ENCODE results near the gene RPS6KA5.

Gene RPS6KA5

DNA sequence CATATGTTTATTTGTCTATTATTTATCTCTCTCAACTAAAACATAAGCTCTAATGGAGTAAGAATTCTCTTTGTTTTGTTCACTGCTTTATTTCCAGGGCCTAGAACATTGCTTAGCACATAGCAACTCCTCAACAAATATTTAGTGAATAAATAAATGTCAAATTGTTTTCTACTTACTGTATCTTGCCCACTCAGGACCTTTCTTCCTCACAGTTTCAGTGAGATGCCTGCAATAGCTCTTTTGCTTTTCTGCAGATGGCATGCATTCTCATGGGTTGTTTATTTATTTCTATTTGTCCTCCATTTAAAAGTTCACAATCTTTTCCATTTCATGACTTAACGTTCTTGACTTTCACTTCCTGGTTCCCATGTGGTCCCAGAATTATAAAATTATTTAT lies 149.3 kb downstream of the RPS6KA5 start:
- Histone ChIP-seq H3K4me1 (ENCODE audit: insufficient read depth, low read length, severe bottlenecking) (peaks cover 5% of the 10 kb centered on the region), H3K4me2 (ENCODE audit: low read length) (no peak overlapping the region), H3K4me3 (ENCODE audit: low read depth, low read length, poor library complexity, severe bottlenecking) (no peak overlapping the region), H3K27ac (ENCODE audit: low read depth, low read length, poor library complexity, severe bottlenecking) (no peak overlapping the region), H3F3A (ENCODE audit: insufficient read depth, low read length) (no peaks in the 10 kb centered on the region), H3K27me3 (ENCODE audit: insufficient read depth, low read length) (no peaks in the 10 kb centered on the region), H4K20me1 (ENCODE audit: insufficient read depth, low read length) (no peaks in the 10 kb centered on the region), H3K9ac (ENCODE audit: low read length) (no peak overlapping the region), H3K36me3 (ENCODE audit: insufficient read depth, low read length) (no peaks in the 10 kb centered on the region), H3K9me3 (ENCODE audit: low read length) (no peaks in the 10 kb centered on the region), H3K79me2 (ENCODE audit: insufficient read depth, low read length) (no peaks in the 10 kb centered on the region), H2AFZ (ENCODE audit: low read length) (no peak overlapping the region), H3K9me2 (ENCODE audit: low read depth, low read length) (no peaks in the 10 kb centered on the region)
- TF ChIP-seq EZH2 (IDR thresholded peaks at IDR 0.05; ENCODE audit: borderline replicate concordance, low read length), result no peak
- no peak for TF ChIP-seq CTCF (IDR thresholded peaks at IDR 0.05; ENCODE audit: low read length)

GRCh38 chr14:90907178-90907577 lies 153.3 kb downstream of the RPS6KA5 start:
- TF ChIP-seq EZH2 (IDR thresholded peaks at IDR 0.05; ENCODE audit: borderline replicate concordance, low read length) (no peak), CTCF (IDR thresholded peaks at IDR 0.05; ENCODE audit: low read length) (no peak)
- Histone ChIP-seq H3K9me3 (ENCODE audit: low read length) (no peaks in the 10 kb centered on the region), H3K9me2 (ENCODE audit: low read depth, low read length) (no peaks in the 10 kb centered on the region), H3F3A (ENCODE audit: insufficient read depth, low read length) (no peaks in the 10 kb centered on the region), H3K4me2 (ENCODE audit: low read length) (no peak overlapping the region), H3K4me3 (ENCODE audit: low read depth, low read length, poor library complexity, severe bottlenecking) (no peak overlapping the region), H3K79me2 (ENCODE audit: insufficient read depth, low read length) (no peaks in the 10 kb centered on the region), H3K4me1 (ENCODE audit: insufficient read depth, low read length, severe bottlenecking) (peaks cover 5% of the 10 kb centered on the region), H3K27ac (ENCODE audit: low read depth, low read length, poor library complexity, severe bottlenecking) (no peak overlapping the region), H3K27me3 (ENCODE audit: insufficient read depth, low read length) (no peaks in the 10 kb centered on the region), H2AFZ (ENCODE audit: low read length) (no peak overlapping the region), H3K36me3 (ENCODE audit: insufficient read depth, low read length) (no peaks in the 10 kb centered on the region), H4K20me1 (ENCODE audit: insufficient read depth, low read length) (no peaks in the 10 kb centered on the region), H3K9ac (ENCODE audit: low read length) (no peak overlapping the region)

- Histone ChIP-seq H3F3A (ENCODE audit: insufficient read depth, low read length) (no peaks in the 10 kb centered on the region), H3K79me2 (ENCODE audit: insufficient read depth, low read length) (no peaks in the 10 kb centered on the region), H3K27ac (ENCODE audit: low read depth, low read length, poor library complexity, severe bottlenecking) (no peak overlapping the region), H3K36me3 (ENCODE audit: insufficient read depth, low read length) (no peaks in the 10 kb centered on the region), H3K9ac (ENCODE audit: low read length) (no peak overlapping the region), H3K4me2 (ENCODE audit: low read length) (no peak overlapping the region), H3K9me3 (ENCODE audit: low read length) (no peaks in the 10 kb centered on the region), H3K9me2 (ENCODE audit: low read depth, low read length) (no peaks in the 10 kb centered on the region), H3K27me3 (ENCODE audit: insufficient read depth, low read length) (no peaks in the 10 kb centered on the region), H2AFZ (ENCODE audit: low read length) (no peak overlapping the region), H4K20me1 (ENCODE audit: insufficient read depth, low read length) (no peaks in the 10 kb centered on the region), H3K4me3 (ENCODE audit: low read depth, low read length, poor library complexity, severe bottlenecking) (no peak overlapping the region), H3K4me1 (ENCODE audit: insufficient read depth, low read length, severe bottlenecking) (no peaks in the 10 kb centered on the region)
- TF ChIP-seq CTCF (IDR thresholded peaks at IDR 0.05; ENCODE audit: low read length) (no peak), EZH2 (IDR thresholded peaks at IDR 0.05; ENCODE audit: borderline replicate concordance, low read length) (no peak)
These were observed 154.9 kb downstream of the RPS6KA5 start for GRCh38 chr14:90905531-90905930.
